PC-9 (cell line): ENCODE data around the gene USP24.

ENCODE experiments used
- CTCF ChIP-seq: fragments of 200-600 bp; sonication (generic); conservative IDR thresholded peaks from 2 replicates; pipeline ENCODE4 v1.6.1; 2017; ENCODE audit warnings: mixed run types, antibody characterized with exemption, mild to moderate bottlenecking, moderate library complexity
- EZH2 ChIP-seq: fragments of 200-600 bp; sonication (generic); IDR thresholded peaks from 2 replicates; pipeline ENCODE4 v1.8.0; 2017; ENCODE audit warnings: antibody characterized with exemption, low read depth

DNA sequence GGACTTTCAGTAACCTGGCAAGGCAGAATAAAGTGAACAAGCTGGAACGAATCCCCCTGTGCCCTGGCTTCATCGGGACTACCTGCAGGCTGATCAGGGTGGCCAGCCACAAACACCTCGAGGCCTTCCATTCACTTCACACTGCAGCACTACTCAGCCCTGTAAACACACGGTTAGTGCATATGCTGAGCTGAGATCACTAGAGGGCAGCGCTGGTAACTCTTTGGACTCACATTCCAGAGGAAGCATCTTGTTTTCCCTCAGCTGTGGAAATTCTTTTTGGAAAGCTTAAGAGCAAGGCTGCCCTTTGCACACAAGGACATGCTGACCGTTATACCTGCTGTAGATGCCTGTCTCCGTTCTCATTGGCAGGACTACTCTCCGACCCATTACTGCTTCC is 143.7 kb downstream of the USP24 start:
- TF ChIP-seq CTCF: peak; percentile 60; the same call in 1 of the 2 replicates
- TF ChIP-seq EZH2: no peak
